Activated CD8-positive, alpha-beta memory T cell treated with anti-CD3 and anti-CD28 coated beads, Interleukin-2, amount 50 U/mL, for 24 hours (primary cell): Measurements from ENCODE around the gene OR2D3.
"Not testable (repeated sequence)": the region's sequence is repeated elsewhere in the genome, so short reads cannot be mapped to it uniquely, and the experiment has no call there.

Experiments
- DNase-seq: peaks from one replicate; pipeline ENCODE4 v3.0.0-alpha.2; 2020; ENCODE audit errors: extremely low read depth

The OR2D3 gene, protein sequence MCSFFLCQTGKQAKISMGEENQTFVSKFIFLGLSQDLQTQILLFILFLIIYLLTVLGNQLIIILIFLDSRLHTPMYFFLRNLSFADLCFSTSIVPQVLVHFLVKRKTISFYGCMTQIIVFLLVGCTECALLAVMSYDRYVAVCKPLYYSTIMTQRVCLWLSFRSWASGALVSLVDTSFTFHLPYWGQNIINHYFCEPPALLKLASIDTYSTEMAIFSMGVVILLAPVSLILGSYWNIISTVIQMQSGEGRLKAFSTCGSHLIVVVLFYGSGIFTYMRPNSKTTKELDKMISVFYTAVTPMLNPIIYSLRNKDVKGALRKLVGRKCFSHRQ

DNA sequence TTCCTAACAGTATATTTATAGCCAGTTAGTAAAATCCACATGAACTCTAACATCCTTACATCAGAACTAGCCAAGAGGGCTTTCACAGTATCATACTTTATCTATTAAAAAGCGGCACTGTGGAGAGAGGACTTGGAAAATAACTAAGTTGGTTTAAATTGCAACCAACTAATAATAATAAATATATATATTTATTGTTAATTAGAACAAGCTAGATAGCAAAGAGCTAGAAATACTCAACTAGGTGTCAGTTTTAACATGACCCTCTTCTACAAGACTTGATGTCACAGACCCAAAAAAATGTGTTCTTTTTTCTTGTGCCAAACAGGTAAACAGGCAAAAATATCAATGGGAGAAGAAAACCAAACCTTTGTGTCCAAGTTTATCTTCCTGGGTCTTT, at the start of gene OR2D3:
OR2D3 (plus strand) TSS at position 301 of the 400 bp plus-strand sequence; CDS start at position 301, 0 bp downstream.
- no peak for DNase-seq

DNA sequence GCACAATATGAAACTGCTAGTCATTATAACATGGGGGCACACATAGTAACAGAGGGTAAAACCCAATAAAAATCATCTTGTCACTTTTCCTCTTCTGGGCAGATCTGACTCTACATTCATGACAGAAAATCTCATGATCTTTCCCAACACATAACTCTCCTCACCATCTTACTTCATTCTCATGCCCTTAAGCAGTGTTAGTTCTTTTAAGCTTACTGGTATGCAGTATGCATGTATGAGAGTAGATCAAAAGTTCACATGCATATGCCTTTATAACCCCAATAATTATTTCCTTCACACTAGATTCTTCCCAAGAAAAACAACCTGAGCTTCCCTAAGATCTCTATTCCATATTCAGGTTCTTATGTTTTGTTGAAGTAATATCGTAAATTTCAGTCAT, 49.5 kb upstream of the OR2D3 start:
- no peak for DNase-seq

DNA sequence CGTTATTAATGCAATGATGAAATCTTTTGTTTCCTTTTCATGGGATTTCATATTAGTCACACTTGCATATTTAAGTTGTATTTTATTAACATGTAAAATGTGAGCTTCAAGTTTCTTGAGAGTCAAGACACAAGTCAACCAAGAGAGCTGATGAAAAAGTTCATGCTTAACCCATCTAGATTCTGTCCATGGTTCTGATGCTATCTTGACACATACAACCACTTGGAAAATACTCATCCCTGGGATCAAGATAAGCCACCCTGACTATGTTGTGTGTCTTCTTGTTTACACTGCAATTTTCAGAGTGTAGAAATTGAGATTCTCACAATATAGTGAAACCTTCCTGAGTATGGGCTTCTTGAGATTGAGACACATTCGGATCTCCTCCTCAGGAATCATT, 45.0 kb upstream of the OR2D3 start:
- DNase-seq: no peak

GRCh38 chr11:6876325-6876724, 44.5 kb upstream of the OR2D3 start, which contains the start of gene OR10A4:
OR10A4 (plus strand) TSS chr11:6876625; CDS start chr11:6876648, 23 bp downstream.
- no peak for DNase-seq

GRCh38 chr11:6876914-6877313, 43.9 kb upstream of the OR2D3 start:
- no peak for DNase-seq

DNA sequence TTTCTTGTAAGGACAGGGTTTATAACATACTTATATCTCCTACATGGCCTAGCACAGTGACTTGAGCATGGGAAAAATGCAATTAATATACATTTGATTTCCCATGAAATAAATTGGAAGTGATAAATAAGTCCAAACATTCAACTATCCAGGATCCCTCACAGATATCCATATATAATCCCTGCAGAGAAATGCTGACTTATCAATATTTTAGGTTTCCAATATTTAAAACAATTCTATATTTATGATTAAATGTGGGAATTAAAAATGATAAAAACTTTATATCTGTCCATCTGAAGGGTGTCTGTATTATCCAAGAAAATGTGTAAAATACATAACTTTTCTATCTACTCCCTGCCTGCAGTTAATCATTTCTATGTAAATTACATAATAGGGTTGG, 38.1 kb upstream of the OR2D3 start:
- no peak for DNase-seq

DNA sequence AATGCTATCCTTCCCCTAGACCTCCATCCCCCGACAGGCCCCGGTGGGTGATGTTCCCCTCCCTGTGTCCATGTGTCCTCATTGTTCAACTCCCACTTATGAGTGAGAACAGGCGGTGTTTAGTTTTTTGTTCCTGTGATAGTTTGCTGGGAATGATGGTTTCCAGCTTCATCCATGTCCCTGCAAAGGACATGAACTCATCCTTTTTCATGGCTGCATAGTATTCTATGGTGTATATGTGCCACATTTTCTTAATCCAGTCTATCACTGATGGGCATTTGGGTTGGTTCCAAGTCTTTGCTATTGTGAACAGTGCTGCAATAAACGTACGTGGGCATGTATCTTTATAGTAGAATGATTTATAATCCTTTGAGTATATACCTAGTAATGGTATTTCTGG, 33.1 kb upstream of the OR2D3 start:
- DNase-seq: not testable (repeated sequence)

GRCh38 chr11:6888830-6889229, 32.0 kb upstream of the OR2D3 start:
- no peak for DNase-seq

DNA sequence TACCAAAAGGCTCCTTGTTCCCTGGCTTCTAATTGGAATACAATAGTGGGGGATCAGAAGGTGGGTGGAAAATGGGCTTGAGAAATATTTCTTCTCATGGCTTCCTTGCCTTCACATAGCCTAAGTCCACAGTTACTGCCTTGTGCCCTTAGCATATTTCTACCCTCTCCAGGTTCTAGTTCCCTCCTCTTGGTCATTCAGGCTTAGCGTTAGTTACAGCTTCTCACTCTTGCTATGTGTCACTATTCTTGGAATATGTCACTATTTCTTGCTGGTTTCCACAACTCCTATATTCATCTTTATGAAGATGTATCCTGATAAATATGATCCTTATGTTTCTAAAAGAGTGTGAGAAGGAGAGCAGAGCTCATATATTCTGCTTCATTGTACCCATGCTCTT, 31.0 kb upstream of the OR2D3 start:
- DNase-seq: no peak

DNA sequence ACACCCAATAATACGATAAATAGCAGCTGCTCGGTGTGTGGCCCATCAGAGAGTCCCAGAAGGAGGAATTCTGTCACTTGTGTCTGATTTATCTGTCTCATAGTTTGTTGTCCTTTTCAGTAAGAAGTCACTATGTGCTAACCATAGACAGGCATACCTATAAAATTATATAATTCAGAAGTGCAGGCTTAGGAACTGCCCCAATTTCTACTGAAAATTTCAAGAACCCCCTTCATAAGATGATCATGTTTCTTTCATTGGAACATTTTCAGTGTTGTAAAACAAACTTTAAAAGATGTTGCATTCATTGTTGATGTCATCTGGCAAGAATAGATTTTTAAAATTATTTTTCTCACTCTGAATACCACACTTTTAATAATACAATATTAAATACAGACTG, 28.4 kb upstream of the OR2D3 start, which contains the start of gene OR2D2:
OR2D2 (minus strand) TSS at position 101 of the 400 bp plus-strand sequence; CDS start at position 101, 0 bp downstream.
- DNase-seq: no peak

- no peak for DNase-seq
These were observed 26.7 kb upstream of the OR2D3 start for GRCh38 chr11:6894097-6894496.

- DNase-seq: no peak
These were observed 25.8 kb upstream of the OR2D3 start for GRCh38 chr11:6895010-6895409.

- DNase-seq: no peak
These were observed 21.9 kb upstream of the OR2D3 start for GRCh38 chr11:6898911-6899310.

DNA sequence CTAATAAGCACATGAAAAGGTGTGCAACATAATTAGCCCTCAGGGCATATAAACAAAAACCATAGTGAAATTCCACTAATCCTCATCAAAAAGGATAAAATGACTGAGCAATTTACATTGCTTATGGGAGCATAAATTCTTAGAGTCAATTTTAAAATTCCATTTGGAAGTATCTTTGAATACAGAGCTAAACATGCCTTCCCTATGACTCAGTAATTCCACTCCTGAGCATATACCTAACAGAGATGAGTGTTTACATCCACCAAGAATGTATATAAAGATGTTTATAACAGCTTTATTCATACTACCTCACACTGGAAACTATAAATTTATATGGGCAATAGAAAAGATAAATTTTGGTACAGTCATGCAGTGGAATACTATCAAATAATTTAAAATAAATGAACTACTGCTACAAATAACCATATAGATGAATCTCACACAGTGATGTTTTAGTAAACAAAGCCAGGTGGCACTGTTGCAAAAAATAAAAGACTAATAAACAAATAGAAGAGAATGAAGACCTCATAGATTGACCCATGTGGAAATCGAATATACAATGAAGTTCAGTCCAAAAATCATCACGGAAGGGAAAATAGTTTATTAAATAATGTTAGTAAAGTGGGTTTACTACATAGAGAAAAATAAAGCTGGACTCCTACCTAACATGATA, 20.3 kb upstream of the OR2D3 start:
- no peak for DNase-seq

DNA sequence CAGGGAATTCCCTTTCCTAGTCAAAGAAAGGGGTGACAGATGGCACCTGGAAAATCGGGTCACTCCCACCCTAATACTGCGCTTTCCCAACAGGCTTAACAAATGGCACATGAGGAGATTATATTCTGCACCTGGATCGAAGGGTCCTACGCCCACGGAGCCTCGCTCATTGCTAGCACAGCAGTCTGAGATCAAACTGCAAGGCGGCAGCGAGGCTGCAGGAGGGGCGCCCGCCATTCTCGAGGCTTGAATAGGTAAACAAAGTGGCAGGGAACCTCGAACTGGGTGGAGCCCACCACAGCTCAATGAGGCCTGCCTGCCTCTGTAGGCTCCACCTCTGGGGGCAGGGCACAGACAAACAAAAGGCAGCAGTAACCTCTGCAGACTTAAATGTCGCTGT, 16.0 kb upstream of the OR2D3 start:
- DNase-seq: not testable (repeated sequence)

GRCh38 chr11:6911378-6911777, 9.4 kb upstream of the OR2D3 start:
- no peak for DNase-seq

GRCh38 chr11:6911948-6912347, 8.9 kb upstream of the OR2D3 start:
- no peak for DNase-seq

DNA sequence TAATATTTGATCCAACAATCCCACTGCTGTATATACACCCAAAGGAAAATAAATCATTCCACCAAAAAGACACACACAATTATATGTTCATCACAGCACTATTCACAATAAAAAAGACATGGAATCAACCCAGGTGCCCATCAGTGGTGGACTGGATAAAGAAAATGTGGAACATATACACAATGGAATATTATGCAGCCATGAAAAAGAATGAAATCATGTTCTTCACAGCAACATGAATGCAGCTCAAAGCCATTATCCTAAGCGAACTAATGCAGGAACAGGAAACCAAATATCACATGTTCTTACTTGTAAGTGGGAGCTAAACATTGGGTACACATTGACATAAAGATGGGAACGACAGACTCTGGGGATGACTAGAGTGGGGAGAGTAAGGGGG, 1.1 kb upstream of the OR2D3 start:
- DNase-seq: no peak

GRCh38 chr11:6925007-6925577, 4.3 kb downstream of the OR2D3 start:
- no peak for DNase-seq

GRCh38 chr11:6925636-6926207, 4.9 kb downstream of the OR2D3 start:
- DNase-seq: no peak

- DNase-seq: no peak
These were observed 5.6 kb downstream of the OR2D3 start, which contains the start of gene ZNF215 for GRCh38 chr11:6926208-6927029. ZNF215 (plus strand) TSS chr11:6926426; CDS start chr11:6932273, 5,847 bp downstream.
